ENCODE results near the gene PYGL. TPM values are rescaled to one million over a fixed set of nuclear protein-coding genes. Genes with fewer than 3 reads are reported as not detected.
"Not testable (repeated sequence)": the region's sequence is repeated elsewhere in the genome, so short reads cannot be mapped to it uniquely, and the experiment has no call there.

Gene PYGL
- total RNA-seq, 2 donors from 2014 or later = 0.26 to 3.9 TPM

- ATAC-seq (replicated peaks) = no peak
- H3K4me3 Mint-ChIP-seq = no peak overlapping the region
- H3K9me3 Mint-ChIP-seq = no peaks in the 10 kb centered on the region
- H3K27me3 Mint-ChIP-seq = peaks cover 17% of the 10 kb centered on the region
- H3K36me3 Mint-ChIP-seq (ENCODE audit: low read depth) = no peaks in the 10 kb centered on the region
- H3K27ac Mint-ChIP-seq = no peak overlapping the region
- H3K4me1 Mint-ChIP-seq = no peaks in the 10 kb centered on the region
Measured at GRCh38 chr14:50924843-50925242, 19.4 kb downstream of the PYGL start.

GRCh38 chr14:50924236-50924635 lies 20.0 kb downstream of the PYGL start:
- H3K4me3 Mint-ChIP-seq = no peak overlapping the region
- no peaks in the 10 kb centered on the region for H3K9me3 Mint-ChIP-seq
- H3K36me3 Mint-ChIP-seq (ENCODE audit: low read depth) = no peaks in the 10 kb centered on the region
- no peaks in the 10 kb centered on the region for H3K4me1 Mint-ChIP-seq
- peaks cover 15% of the 10 kb centered on the region for H3K27me3 Mint-ChIP-seq
- H3K27ac Mint-ChIP-seq = no peak overlapping the region
- no peak for ATAC-seq (replicated peaks)

GRCh38 chr14:50922803-50923202 lies 21.5 kb downstream of the PYGL start:
- ATAC-seq (replicated peaks) = no peak
- H3K27ac Mint-ChIP-seq = no peak overlapping the region
- H3K27me3 Mint-ChIP-seq = peaks cover 21% of the 10 kb centered on the region
- H3K9me3 Mint-ChIP-seq = no peaks in the 10 kb centered on the region
- no peaks in the 10 kb centered on the region for H3K4me1 Mint-ChIP-seq
- H3K4me3 Mint-ChIP-seq = no peak overlapping the region
- H3K36me3 Mint-ChIP-seq (ENCODE audit: low read depth) = no peaks in the 10 kb centered on the region

- ATAC-seq (replicated peaks) = no peak
- Mint-ChIP-seq H3K4me3 (no peak overlapping the region), H3K27me3 (peaks cover 25% of the 10 kb centered on the region)
Measured at GRCh38 chr14:50920482-50921230, 23.6 kb downstream of the PYGL start.

GRCh38 chr14:50919524-50919923 lies 24.8 kb downstream of the PYGL start:
- not testable (repeated sequence) for ATAC-seq (replicated peaks); H3K9me3 Mint-ChIP-seq; H3K27ac Mint-ChIP-seq; H3K4me1 Mint-ChIP-seq; H3K36me3 Mint-ChIP-seq (ENCODE audit: low read depth); H3K4me3 Mint-ChIP-seq
- H3K27me3 Mint-ChIP-seq = peaks cover 27% of the 10 kb centered on the region

More at GRCh38 chr14:50920482-50921230, 23.6 kb downstream of the PYGL start:
- H3K4me1 Mint-ChIP-seq = no peaks in the 10 kb centered on the region
- no peak overlapping the region for H3K27ac Mint-ChIP-seq
- no peaks in the 10 kb centered on the region for H3K36me3 Mint-ChIP-seq (ENCODE audit: low read depth)
- H3K9me3 Mint-ChIP-seq = no peaks in the 10 kb centered on the region

- no peak for ATAC-seq (replicated peaks)
- Mint-ChIP-seq H3K27ac (no peak overlapping the region), H3K36me3 (ENCODE audit: low read depth) (no peaks in the 10 kb centered on the region)
Measured at GRCh38 chr14:50917449-50917848, 26.8 kb downstream of the PYGL start.

GRCh38 chr14:50910495-50911420 lies 33.5 kb downstream of the PYGL start:
- H3K27me3 Mint-ChIP-seq = peaks cover 21% of the 10 kb centered on the region
- ATAC-seq (replicated peaks) = no peak
- H3K36me3 Mint-ChIP-seq (ENCODE audit: low read depth) = no peaks in the 10 kb centered on the region
- no peak overlapping the region for H3K27ac Mint-ChIP-seq
- no peaks in the 10 kb centered on the region for H3K4me1 Mint-ChIP-seq
- no peaks in the 10 kb centered on the region for H3K9me3 Mint-ChIP-seq
- no peak overlapping the region for H3K4me3 Mint-ChIP-seq

More at GRCh38 chr14:50917449-50917848, 26.8 kb downstream of the PYGL start:
- H3K27me3 Mint-ChIP-seq = peaks cover 23% of the 10 kb centered on the region
- no peak overlapping the region for H3K4me3 Mint-ChIP-seq
- no peaks in the 10 kb centered on the region for H3K9me3 Mint-ChIP-seq
- H3K4me1 Mint-ChIP-seq = no peaks in the 10 kb centered on the region

- Mint-ChIP-seq H3K9me3 (peaks cover 4% of the 10 kb centered on the region), H3K27me3 (peaks cover 18% of the 10 kb centered on the region), H3K4me1 (no peaks in the 10 kb centered on the region), H3K4me3 (no peak overlapping the region), H3K36me3 (ENCODE audit: low read depth) (no peaks in the 10 kb centered on the region), H3K27ac (no peak overlapping the region)
- ATAC-seq (replicated peaks) = no peak
Measured at GRCh38 chr14:50906326-50907065, 37.8 kb downstream of the PYGL start.

GRCh38 chr14:50904719-50905118 lies 39.6 kb downstream of the PYGL start:
- peaks cover 4% of the 10 kb centered on the region for H3K9me3 Mint-ChIP-seq
- H3K36me3 Mint-ChIP-seq (ENCODE audit: low read depth) = no peaks in the 10 kb centered on the region
- no peak overlapping the region for H3K27ac Mint-ChIP-seq
- H3K4me3 Mint-ChIP-seq = no peak overlapping the region
- H3K4me1 Mint-ChIP-seq = no peaks in the 10 kb centered on the region
- no peak for ATAC-seq (replicated peaks)
- H3K27me3 Mint-ChIP-seq = peaks cover 6% of the 10 kb centered on the region

- H3K4me3 Mint-ChIP-seq = no peak overlapping the region
- H3K9me3 Mint-ChIP-seq = peaks cover 4% of the 10 kb centered on the region
- no peak for ATAC-seq (replicated peaks)
- H3K4me1 Mint-ChIP-seq = no peaks in the 10 kb centered on the region
- H3K36me3 Mint-ChIP-seq (ENCODE audit: low read depth) = no peaks in the 10 kb centered on the region
- H3K27ac Mint-ChIP-seq = no peak overlapping the region
- peaks cover 15% of the 10 kb centered on the region for H3K27me3 Mint-ChIP-seq
Measured at GRCh38 chr14:50901361-50901760, 42.9 kb downstream of the PYGL start.

GRCh38 chr14:50897658-50898175 lies 46.6 kb downstream of the PYGL start:
- Mint-ChIP-seq H3K4me3 (no peak overlapping the region), H3K36me3 (ENCODE audit: low read depth) (no peaks in the 10 kb centered on the region), H3K9me3 (no peaks in the 10 kb centered on the region), H3K27ac (no peak overlapping the region), H3K27me3 (peaks cover 23% of the 10 kb centered on the region), H3K4me1 (no peaks in the 10 kb centered on the region)
- no peak for ATAC-seq (replicated peaks)

GRCh38 chr14:50897005-50897404 lies 47.3 kb downstream of the PYGL start:
- peaks cover 23% of the 10 kb centered on the region for H3K27me3 Mint-ChIP-seq
- ATAC-seq (replicated peaks); H3K4me3 Mint-ChIP-seq; H3K36me3 Mint-ChIP-seq (ENCODE audit: low read depth); H3K9me3 Mint-ChIP-seq; H3K27ac Mint-ChIP-seq; H3K4me1 Mint-ChIP-seq: not testable (repeated sequence)

- H3K4me3 Mint-ChIP-seq; H3K36me3 Mint-ChIP-seq (ENCODE audit: low read depth); ATAC-seq (replicated peaks); H3K9me3 Mint-ChIP-seq; H3K4me1 Mint-ChIP-seq; H3K27ac Mint-ChIP-seq: not testable (repeated sequence)
- peaks cover 23% of the 10 kb centered on the region for H3K27me3 Mint-ChIP-seq
Measured at GRCh38 chr14:50896421-50896820, 47.9 kb downstream of the PYGL start.

GRCh38 chr14:50892255-50892654 lies 52.0 kb downstream of the PYGL start:
- no peaks in the 10 kb centered on the region for H3K9me3 Mint-ChIP-seq
- H3K27ac Mint-ChIP-seq = no peak overlapping the region
- H3K4me3 Mint-ChIP-seq = no peak overlapping the region
- H3K27me3 Mint-ChIP-seq = peaks cover 14% of the 10 kb centered on the region
- no peaks in the 10 kb centered on the region for H3K36me3 Mint-ChIP-seq (ENCODE audit: low read depth)
- no peaks in the 10 kb centered on the region for H3K4me1 Mint-ChIP-seq
- no peak for ATAC-seq (replicated peaks)
